ENCODE results near the gene PLAAT4. TPM values are rescaled to one million over a fixed set of nuclear protein-coding genes. Genes with fewer than 3 reads are reported as not detected.
"Not testable (repeated sequence)": the region's sequence is repeated elsewhere in the genome, so short reads cannot be mapped to it uniquely, and the experiment has no call there.

Gene PLAAT4
- total and polyA plus RNA-seq, 10 of the 15 experiments (the other 5 are each of a cell fraction or from before 2014, with no cell fraction given) = 6.0 to 34.3 (median 12.4) TPM

DNA sequence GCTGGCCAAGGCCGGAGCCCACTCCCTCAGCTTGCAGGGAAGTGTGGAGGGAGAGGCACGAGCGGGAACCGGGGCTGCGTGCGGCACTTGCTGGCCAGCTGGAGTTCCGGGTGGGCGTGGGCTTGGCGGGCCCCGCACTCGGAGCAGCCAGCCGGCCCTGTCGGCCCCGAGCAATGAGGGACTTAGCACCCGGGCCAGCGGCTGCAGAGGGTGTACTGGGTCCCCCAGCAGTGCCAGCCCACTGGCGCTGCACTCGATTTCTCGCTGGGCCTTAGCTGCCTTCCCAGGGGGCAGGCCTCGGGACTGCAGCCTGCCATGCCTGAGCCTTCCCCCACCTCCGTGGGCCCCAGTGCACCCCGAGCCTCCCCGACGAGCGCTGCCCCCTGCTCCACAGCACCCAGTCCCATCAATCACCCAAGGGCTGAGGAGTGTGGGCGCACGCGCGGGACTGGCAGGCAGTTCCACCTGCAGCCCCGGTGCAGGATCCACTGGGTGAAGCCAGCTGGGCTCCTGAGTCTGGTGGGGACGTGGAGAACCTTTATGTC lies 13.6 kb downstream of the PLAAT4 start:
- RAD21 ChIA-PET (ENCODE audit: unreplicated experiment); H2AFZ ChIP-seq (ENCODE audit: control insufficient read depth, low read depth, low read length); CTCF ChIA-PET; H3K9me3 ChIP-seq (replicated peaks; ENCODE audit: control insufficient read depth, insufficient read depth, low read length); FAIRE-seq; H4K20me1 ChIP-seq (ENCODE audit: control insufficient read depth, insufficient read depth); ATAC-seq; DNase-seq (ENCODE audit: low read depth, low spot score); H3K27me3 ChIP-seq (replicated peaks in 1 of 2; ENCODE audit: control insufficient read depth in 2 of 2, insufficient read depth in 2 of 2, low read length in 1 of 2); in situ Hi-C loops (cut with MboI); BruUV-seq (replicated peaks); H3K9ac ChIP-seq (ENCODE audit: control insufficient read depth, insufficient read depth, low read length); intact Hi-C loops (cut with micrococcal nuclease; ENCODE audit: unreplicated experiment); H3K36me3 ChIP-seq (ENCODE audit: control insufficient read depth in 2 of 2, insufficient read depth in 2 of 2, low read length in 1 of 2); H3K27ac ChIP-seq (ENCODE audit: control insufficient read depth, insufficient read depth); H3K4me3 ChIP-seq; H3K79me2 ChIP-seq (ENCODE audit: control insufficient read depth, insufficient read depth, low read length); H3K4me2 ChIP-seq (ENCODE audit: control insufficient read depth, insufficient read depth); POLR2A ChIA-PET: not testable (repeated sequence)
- 73% methylated on average over 30 of the region's 31 CpGs for WGBS (ENCODE audit: insufficient coverage, insufficient replicate concordance, low lambda C conversion rate, missing lambda C conversion rate)
- peaks cover 23% of the 10 kb centered on the region for H3K4me1 ChIP-seq (ENCODE audit: control insufficient read depth, insufficient read depth, low read length)
- SMC1A ChIA-PET (ENCODE audit: uncharacterized antibody, unreplicated experiment) = interaction anchor here (1.0 kb wide), 1 partner anchor 33 kb away, joined by 3 read pairs; no protein-coding TSS in a partner anchor

DNA sequence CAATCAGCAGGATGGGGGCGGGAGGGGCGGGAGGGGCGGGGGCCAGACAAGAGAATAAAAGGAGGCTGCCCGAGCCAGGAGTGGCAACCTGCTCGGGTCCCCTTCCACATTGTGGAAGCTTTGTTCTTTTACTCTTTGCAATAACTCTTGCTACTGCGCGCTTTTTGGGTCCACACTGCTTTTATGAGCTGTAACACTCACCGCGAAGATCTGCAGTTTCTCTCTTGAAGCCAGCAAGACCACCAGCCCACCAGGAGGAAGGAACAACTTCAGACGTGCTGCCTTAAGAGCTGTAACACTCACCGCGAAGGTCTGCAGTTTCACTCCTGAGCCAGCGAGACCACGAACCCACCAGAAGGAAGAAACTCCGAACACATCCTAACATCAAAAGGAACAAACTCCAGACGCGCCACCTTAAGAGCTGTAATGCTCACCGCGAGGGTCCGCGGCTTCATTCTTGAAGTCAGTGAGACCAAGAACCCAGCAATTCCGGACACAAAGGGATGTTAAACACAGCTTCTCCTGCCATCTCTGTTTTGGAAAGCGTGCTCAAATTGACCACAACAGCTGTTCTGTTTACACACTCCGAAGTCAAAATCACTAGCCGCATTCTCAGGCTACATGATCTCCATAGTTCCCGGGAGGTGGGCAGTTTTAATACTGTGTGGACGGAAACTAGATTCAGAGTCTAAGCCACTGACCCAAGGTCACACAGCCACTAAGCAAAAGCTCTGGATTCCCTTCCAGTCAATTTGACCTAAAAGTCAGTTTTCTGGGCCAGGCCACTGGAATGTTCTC lies 14.7 kb downstream of the PLAAT4 start:
- no peaks in the 10 kb centered on the region for H4K20me1 ChIP-seq (ENCODE audit: control insufficient read depth, insufficient read depth)
- H3K9me3 ChIP-seq (replicated peaks; ENCODE audit: control insufficient read depth, insufficient read depth, low read length) = no peaks in the 10 kb centered on the region
- no peak overlapping the region for H3K27ac ChIP-seq (ENCODE audit: control insufficient read depth, insufficient read depth)
- FAIRE-seq (no peak), DNase-seq (ENCODE audit: low read depth, low spot score) (no peak), ATAC-seq (no peak)
- intact Hi-C loops (cut with micrococcal nuclease; ENCODE audit: unreplicated experiment) = no loop called here
- H3K79me2 ChIP-seq (ENCODE audit: control insufficient read depth, insufficient read depth, low read length) = no peaks in the 10 kb centered on the region
- H2AFZ ChIP-seq (ENCODE audit: control insufficient read depth, low read depth, low read length) = no peak overlapping the region
- no peak overlapping the region for H3K9ac ChIP-seq (ENCODE audit: control insufficient read depth, insufficient read depth, low read length)
- H3K27me3 ChIP-seq (replicated peaks in 1 of 2; ENCODE audit: control insufficient read depth in 2 of 2, insufficient read depth in 2 of 2, low read length in 1 of 2) = no peaks in the 10 kb centered on the region
- no TSS peak for BruUV-seq (replicated peaks)
- ChIA-PET SMC1A (ENCODE audit: uncharacterized antibody, unreplicated experiment) (interaction anchor here (0.6 to 1.9 kb wide), 4 partner anchors 14 to 318 kb away, joined by 3 to 7 read pairs (median 4); partner anchors contain the start of gene PLAAT4), POLR2A (no interaction called here), RAD21 (ENCODE audit: unreplicated experiment) (interaction anchor here (0.7 kb wide), 2 partner anchors 15 to 642 kb away, joined by 3 read pairs; partner anchors contain the start of gene PLAAT4), CTCF (interaction anchor here (1.2 to 1.3 kb wide), 2 partner anchors 14 to 86 kb away, joined by 3 read pairs; partner anchors contain the start of gene PLAAT4)
- no peaks in the 10 kb centered on the region for H3K36me3 ChIP-seq (ENCODE audit: control insufficient read depth in 2 of 2, insufficient read depth in 2 of 2, low read length in 1 of 2)
- in situ Hi-C loops (cut with MboI) = no loop called here
- WGBS (ENCODE audit: insufficient coverage, insufficient replicate concordance, low lambda C conversion rate, missing lambda C conversion rate) = 92% methylated on average over 26 of the region's 27 CpGs
- no peak overlapping the region for H3K4me3 ChIP-seq
- H3K4me2 ChIP-seq (ENCODE audit: control insufficient read depth, insufficient read depth) = no peak overlapping the region
- H3K4me1 ChIP-seq (ENCODE audit: control insufficient read depth, insufficient read depth, low read length) = peaks cover 23% of the 10 kb centered on the region
- no peak for TF ChIP-seq STAT1 (conservative IDR thresholded peaks at IDR 0.05)
- no peak for TF ChIP-seq ZNF384 (IDR thresholded peaks at IDR 0.05; ENCODE audit: borderline replicate concordance, low read depth, low read length)
- TF ChIP-seq, protein P1, sequence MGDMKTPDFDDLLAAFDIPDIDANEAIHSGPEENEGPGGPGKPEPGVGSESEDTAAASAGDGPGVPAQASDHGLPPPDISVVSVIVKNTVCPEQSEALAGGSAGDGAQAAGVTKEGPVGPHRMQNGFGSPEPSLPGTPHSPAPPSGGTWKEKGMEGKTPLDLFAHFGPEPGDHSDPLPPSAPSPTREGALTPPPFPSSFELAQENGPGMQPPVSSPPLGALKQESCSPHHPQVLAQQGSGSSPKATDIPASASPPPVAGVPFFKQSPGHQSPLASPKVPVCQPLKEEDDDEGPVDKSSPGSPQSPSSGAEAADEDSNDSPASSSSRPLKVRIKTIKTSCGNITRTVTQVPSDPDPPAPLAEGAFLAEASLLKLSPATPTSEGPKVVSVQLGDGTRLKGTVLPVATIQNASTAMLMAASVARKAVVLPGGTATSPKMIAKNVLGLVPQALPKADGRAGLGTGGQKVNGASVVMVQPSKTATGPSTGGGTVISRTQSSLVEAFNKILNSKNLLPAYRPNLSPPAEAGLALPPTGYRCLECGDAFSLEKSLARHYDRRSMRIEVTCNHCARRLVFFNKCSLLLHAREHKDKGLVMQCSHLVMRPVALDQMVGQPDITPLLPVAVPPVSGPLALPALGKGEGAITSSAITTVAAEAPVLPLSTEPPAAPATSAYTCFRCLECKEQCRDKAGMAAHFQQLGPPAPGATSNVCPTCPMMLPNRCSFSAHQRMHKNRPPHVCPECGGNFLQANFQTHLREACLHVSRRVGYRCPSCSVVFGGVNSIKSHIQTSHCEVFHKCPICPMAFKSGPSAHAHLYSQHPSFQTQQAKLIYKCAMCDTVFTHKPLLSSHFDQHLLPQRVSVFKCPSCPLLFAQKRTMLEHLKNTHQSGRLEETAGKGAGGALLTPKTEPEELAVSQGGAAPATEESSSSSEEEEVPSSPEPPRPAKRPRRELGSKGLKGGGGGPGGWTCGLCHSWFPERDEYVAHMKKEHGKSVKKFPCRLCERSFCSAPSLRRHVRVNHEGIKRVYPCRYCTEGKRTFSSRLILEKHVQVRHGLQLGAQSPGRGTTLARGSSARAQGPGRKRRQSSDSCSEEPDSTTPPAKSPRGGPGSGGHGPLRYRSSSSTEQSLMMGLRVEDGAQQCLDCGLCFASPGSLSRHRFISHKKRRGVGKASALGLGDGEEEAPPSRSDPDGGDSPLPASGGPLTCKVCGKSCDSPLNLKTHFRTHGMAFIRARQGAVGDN (IDR thresholded peaks at IDR 0.05) = no peak
- TF ChIP-seq TBL1XR1 (IDR thresholded peaks at IDR 0.05; ENCODE audit: low read depth, low read length) = no peak
- no peak for TF ChIP-seq JUNB (IDR thresholded peaks at IDR 0.05)
- TF ChIP-seq EED (IDR thresholded peaks at IDR 0.05; ENCODE audit: low read depth) = no peak
- no peak for TF ChIP-seq MEF2B (IDR thresholded peaks at IDR 0.05; ENCODE audit: partially characterized antibody, poor library complexity, severe bottlenecking)
- no peak for TF ChIP-seq ETV6 (conservative IDR thresholded peaks at IDR 0.05 in 1 of 2, IDR thresholded peaks at IDR 0.05 in 1 of 2; ENCODE audit: borderline replicate concordance in 1 of 2, low read depth in 1 of 2)
- TF ChIP-seq NR2F1 (conservative IDR thresholded peaks at IDR 0.05) = no peak
- TF ChIP-seq POLR2AphosphoS2 (IDR thresholded peaks at IDR 0.05; ENCODE audit: low read depth, low read length) = no peak
- no peak for TF ChIP-seq JUND (IDR thresholded peaks at IDR 0.05; ENCODE audit: low read depth, low read length)
- TF ChIP-seq RFX5 (IDR thresholded peaks at IDR 0.05; ENCODE audit: low read depth, low read length) = no peak
